A549 treated with AZD2906 at 1 μM for 4 hours (cell line): ENCODE results near the gene TEX13B. TPM values are rescaled to one million over a fixed set of nuclear protein-coding genes. Genes with fewer than 3 reads are reported as not detected.

ENCODE experiments used
- total RNA-seq: library from RNA; stranded (reverse); fragments of 200-300 nt; extraction: Qiagen RNA extraction; gene quantifications from 5 replicates; pipeline ENCODE4 v1.2.3, GENCODE V29; 2022

The TEX13B gene
- not detected in 5 replicates for total RNA-seq

DNA sequence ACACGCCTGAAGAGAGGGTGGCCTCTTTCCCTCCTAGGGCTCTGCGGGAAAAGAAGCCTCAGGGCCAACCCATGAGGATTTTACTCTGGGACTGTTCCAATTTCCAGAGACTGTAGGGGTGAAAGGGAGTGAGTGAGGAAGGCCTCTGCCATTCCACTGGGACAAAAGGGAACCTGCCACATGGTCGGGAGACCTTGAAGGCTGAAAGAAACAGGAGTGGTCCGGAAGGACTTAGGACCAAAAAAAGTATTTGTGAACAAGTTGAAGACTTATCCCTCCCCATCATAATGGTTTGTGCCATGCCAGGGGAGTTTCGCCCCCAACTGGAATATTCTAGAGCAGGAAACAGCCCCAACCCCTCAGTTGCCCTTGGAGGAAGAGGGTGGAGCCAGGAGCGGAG lies at the start of gene TEX13B:
Gene TEX13B, minus strand, starts transcription at position 15 of the 400 bp plus-strand sequence. CDS start 243 bp downstream, outside the sequence.

Other genes starting within 250 kb of the TEX13B start
- 228 to 283 TPM (median 259 TPM) in 5 replicates for gene TSC22D3, start 206.6 kb downstream of the TEX13B start, total RNA-seq
- not detected in 5 replicates for gene NCBP2L, start 204.6 kb downstream of the TEX13B start, total RNA-seq
- gene MID2, start 156.5 kb downstream of the TEX13B start, total RNA-seq: 6.9 to 11.4 TPM (median 8.2 TPM) in 5 replicates
- 0.14 to 0.40 TPM (median 0.22 TPM) in 5 replicates for gene VSIG1, start 62.7 kb upstream of the TEX13B start, total RNA-seq
- gene PSMD10, start 109.2 kb upstream of the TEX13B start, total RNA-seq: 70.0 to 82.5 TPM (median 74.9 TPM) in 5 replicates
- 6.7 to 9.1 TPM (median 7.8 TPM) in 5 replicates for gene ATG4A, start 109.4 kb upstream of the TEX13B start, total RNA-seq